Glutamatergic neuron (in vitro differentiated cells): ENCODE results near the gene GPER1. TPM values are rescaled to one million over a fixed set of nuclear protein-coding genes. Genes with fewer than 3 reads are reported as not detected.

ENCODE experiments used
- DNase-seq: peaks from one replicate; pipeline ENCODE4 v3.0.0; 2022
- H3K27ac Mint-ChIP-seq: one replicate; pipeline ENCODE4 v1.8.0; 2020; ENCODE audit warnings: mild to moderate bottlenecking, mixed read lengths, inconsistent platforms; ENCODE audit not compliant: unreplicated experiment
- H3K27me3 Mint-ChIP-seq: one replicate; pipeline ENCODE4 v1.8.0; 2020; ENCODE audit warnings: mild to moderate bottlenecking, moderate library complexity, mixed read lengths, inconsistent platforms; ENCODE audit not compliant: unreplicated experiment
- H3K36me3 Mint-ChIP-seq: one replicate; pipeline ENCODE4 v1.8.0; 2020; ENCODE audit warnings: mild to moderate bottlenecking, mixed read lengths, inconsistent platforms; ENCODE audit not compliant: unreplicated experiment
- H3K4me1 Mint-ChIP-seq: one replicate; pipeline ENCODE4 v1.8.0; 2020; ENCODE audit warnings: mild to moderate bottlenecking, low read depth, mixed read lengths, inconsistent platforms; ENCODE audit not compliant: unreplicated experiment
- H3K4me3 Mint-ChIP-seq: one replicate; pipeline ENCODE4 v1.8.0; 2020; ENCODE audit warnings: mild to moderate bottlenecking, mixed read lengths, inconsistent platforms; ENCODE audit not compliant: unreplicated experiment
- H3K9me3 Mint-ChIP-seq: one replicate; pipeline ENCODE4 v1.8.0; 2020; ENCODE audit warnings: mild to moderate bottlenecking, moderate library complexity, mixed read lengths, inconsistent platforms; ENCODE audit not compliant: unreplicated experiment
- CTCF ChIP-seq: fragments of 200-600 bp; sonication (generic); IDR thresholded peaks from one replicate; pipeline ENCODE4 v1.5.0; 2021; ENCODE audit not compliant: partially characterized antibody, unreplicated experiment
- total RNA-seq: library from RNA; stranded (reverse); fragmentation: NEBNext Ultra II Directional; extraction: Animal tissue kit (Norgen Biotek cat#: 25700); gene quantifications from one replicate; pipeline ENCODE4 v1.2.1, GENCODE V29; 2021; ENCODE audit not compliant: unreplicated experiment

The GPER1 gene
- total RNA-seq, 1 donor from 2014 or later = 0.59 TPM

- DNase-seq = no peak
- peaks cover 11% of the 10 kb centered on the region for H3K4me1 Mint-ChIP-seq
- no peak for TF ChIP-seq CTCF
- H3K36me3 Mint-ChIP-seq = peaks cover 10% of the 10 kb centered on the region
- peaks cover 3% of the 10 kb centered on the region for H3K27me3 Mint-ChIP-seq
- no peak overlapping the region for H3K27ac Mint-ChIP-seq
- peaks cover 6% of the 10 kb centered on the region for H3K9me3 Mint-ChIP-seq
- H3K4me3 Mint-ChIP-seq = no peak overlapping the region
These were observed 5.0 kb downstream of the GPER1 start for GRCh38 chr7:1092806-1093501.

- DNase-seq = no peak
- no peak for TF ChIP-seq CTCF
- H3K36me3 Mint-ChIP-seq = peaks cover 15% of the 10 kb centered on the region
- H3K4me1 Mint-ChIP-seq = peaks cover 14% of the 10 kb centered on the region
- no peak overlapping the region for H3K4me3 Mint-ChIP-seq
- H3K27me3 Mint-ChIP-seq = peaks cover 6% of the 10 kb centered on the region
- H3K27ac Mint-ChIP-seq = no peak overlapping the region
- peaks cover 10% of the 10 kb centered on the region for H3K9me3 Mint-ChIP-seq
These were observed 5.6 kb downstream of the GPER1 start for GRCh38 chr7:1093502-1093843.

GRCh38 chr7:1093916-1094508, 6.1 kb downstream of the GPER1 start:
- no peak for TF ChIP-seq CTCF
- H3K27ac Mint-ChIP-seq = no peak overlapping the region
- DNase-seq = no peak
- H3K4me1 Mint-ChIP-seq = peaks cover 11% of the 10 kb centered on the region
- H3K27me3 Mint-ChIP-seq = peaks cover 6% of the 10 kb centered on the region
- H3K9me3 Mint-ChIP-seq = peaks cover 10% of the 10 kb centered on the region
- no peak overlapping the region for H3K4me3 Mint-ChIP-seq
- peaks cover 15% of the 10 kb centered on the region for H3K36me3 Mint-ChIP-seq

- no peak for TF ChIP-seq CTCF
- DNase-seq = no peak
- H3K9me3 Mint-ChIP-seq = peaks cover 14% of the 10 kb centered on the region
These were observed 7.0 kb downstream of the GPER1 start for GRCh38 chr7:1094870-1095269.

GRCh38 chr7:1095621-1096155, 7.8 kb downstream of the GPER1 start:
- Mint-ChIP-seq H3K9me3 (peaks cover 14% of the 10 kb centered on the region), H3K36me3 (peaks cover 15% of the 10 kb centered on the region), H3K27ac (no peak overlapping the region), H3K27me3 (peaks cover 6% of the 10 kb centered on the region), H3K4me3 (no peak overlapping the region), H3K4me1 (peaks cover 20% of the 10 kb centered on the region)
- no peak for TF ChIP-seq CTCF
- no peak for DNase-seq

More at GRCh38 chr7:1094870-1095269, 7.0 kb downstream of the GPER1 start:
- Mint-ChIP-seq H3K27me3 (peaks cover 6% of the 10 kb centered on the region), H3K36me3 (peaks cover 15% of the 10 kb centered on the region), H3K27ac (no peak overlapping the region), H3K4me1 (peaks cover 19% of the 10 kb centered on the region), H3K4me3 (no peak overlapping the region)
